Measurements from ENCODE around the gene ZNF385B. TPM values are rescaled to one million over a fixed set of nuclear protein-coding genes. Genes with fewer than 3 reads are reported as not detected.

ZNF385B gene
- polyA plus RNA-seq, 1 of the 3 experiments (the other 2 are of a cell fraction) = 0.16 TPM

- Histone ChIP-seq H3K27me3 (ENCODE audit: insufficient read depth) (no peaks in the 10 kb centered on the region), H3K36me3 (replicated peaks in 1 of 2; ENCODE audit: control insufficient read depth in 1 of 2, insufficient read depth in 2 of 2, low read length in 1 of 2) (no peaks in the 10 kb centered on the region), H3K4me3 (ENCODE audit: low read depth in 2 of 2, low read length in 1 of 2) (no peak overlapping the region), H4K20me1 (ENCODE audit: insufficient read depth) (no peaks in the 10 kb centered on the region), H3K27ac (ENCODE audit: low read depth in 2 of 2, low read length in 1 of 2) (no peak overlapping the region), H3F3A (replicated peaks; ENCODE audit: insufficient read depth) (no peaks in the 10 kb centered on the region), H3K4me1 (ENCODE audit: control insufficient read depth in 1 of 2, insufficient read depth in 2 of 2, low read depth in 1 of 2, low read length in 1 of 2) (peaks cover 0 to 2% of the 10 kb centered on the region in 2 experiments; a peak in 2 of 4 replicates), H3K9ac (no peak overlapping the region), H2AFZ (ENCODE audit: low read depth) (no peak overlapping the region), H3K9me2 (no peaks in the 10 kb centered on the region), H3K4me2 (no peak overlapping the region), H3K9me3 (0 out of 2 replicates have a peak, but pooled peaks cover 1% of the 10 kb centered on the region), H3K79me2 (ENCODE audit: insufficient read depth) (no peaks in the 10 kb centered on the region)
- TF ChIP-seq FOXM1 (IDR thresholded peaks at IDR 0.05; ENCODE audit: low read depth) = no peak
- TF ChIP-seq EP300 (IDR thresholded peaks at IDR 0.05; ENCODE audit: borderline replicate concordance in 1 of 2, low read depth in 1 of 2, low read length in 1 of 2) = no peak
- no peak for TF ChIP-seq ELF1 (IDR thresholded peaks at IDR 0.05)
- TF ChIP-seq TAF1 (IDR thresholded peaks at IDR 0.05; ENCODE audit: borderline replicate concordance, low read depth, low read length) = no peak
- TF ChIP-seq IRF3 (IDR thresholded peaks at IDR 0.05; ENCODE audit: low read depth, low read length) = no peak
- no peak for TF ChIP-seq RAD21 (IDR thresholded peaks at IDR 0.05; ENCODE audit: low read length)
- no peak for TF ChIP-seq TCF12 (IDR thresholded peaks at IDR 0.05)
- TF ChIP-seq TEAD4 (IDR thresholded peaks at IDR 0.05; ENCODE audit: borderline replicate concordance, insufficient read depth) = no peak
- TF ChIP-seq SIN3A (IDR thresholded peaks at IDR 0.05; ENCODE audit: borderline replicate concordance, low read depth, low read length) = no peak
- TF ChIP-seq PBX3 (IDR thresholded peaks at IDR 0.05) = no peak
- TF ChIP-seq CHD2 (IDR thresholded peaks at IDR 0.05; ENCODE audit: low read length, partially characterized antibody) = no peak
- TF ChIP-seq POLR2AphosphoS5 (IDR thresholded peaks at IDR 0.05; ENCODE audit: low read depth, low read length) = no peak
- no peak for TF ChIP-seq MXI1 (IDR thresholded peaks at IDR 0.05; ENCODE audit: low read depth, low read length)
- TF ChIP-seq MAX (IDR thresholded peaks at IDR 0.05; ENCODE audit: low read depth) = no peak
- TF ChIP-seq RFX5 (IDR thresholded peaks at IDR 0.05; ENCODE audit: low read length) = no peak
- no peak for TF ChIP-seq FOSL2 (IDR thresholded peaks at IDR 0.05; ENCODE audit: borderline replicate concordance, low read depth)
- TF ChIP-seq USF2 (IDR thresholded peaks at IDR 0.05; ENCODE audit: borderline replicate concordance, low read depth, low read length) = no peak
- no peak for TF ChIP-seq CTCF (IDR thresholded peaks at IDR 0.05)
- no peak for TF ChIP-seq GABPA (IDR thresholded peaks at IDR 0.05; ENCODE audit: low read depth)
- WGBS (ENCODE audit: low lambda C conversion rate) = 70% methylated on average over 2 of the region's 2 CpGs
- CTCF ChIA-PET = interaction anchor here (1.3 kb wide), 1 partner anchor 406 kb away, joined by 3 read pairs; no protein-coding TSS in a partner anchor
- no peak for DNase-seq
- POLR2A ChIA-PET = no interaction called here
These were observed 192.2 kb downstream of the ZNF385B start for GRCh38 chr2:179669196-179669595.
